Body of pancreas (tissue), 4 donors: ENCODE data around the gene B3GNT9. TPM values are rescaled to one million over a fixed set of nuclear protein-coding genes. Genes with fewer than 3 reads are reported as not detected.

Source experiments
- ATAC-seq: fragments of 150-250 bp; one replicate; pipeline ENCODE4 v1.9.1; 2016
- DNase-seq, 4 donors: peaks; one replicate each; pipeline ENCODE4 v3.0.0-alpha.2; 2019
- H3K27ac ChIP-seq, 4 donors: fragments of 200-600 bp; sonication (generic); 1 replicate in 3 of 4; 2 replicates in 1 of 4; pipeline versions ENCODE4 v1.5.1 to v1.6.1; 2016 to 2019; ENCODE audit warnings: mild to moderate bottlenecking in 1 of 4, mixed read lengths in 1 of 4, moderate library complexity in 1 of 4
- H3K27me3 ChIP-seq, 2 donors: fragments of 200-600 bp; sonication (generic); one replicate each; pipeline ENCODE4 v1.6.0; 2016; ENCODE audit warnings: mild to moderate bottlenecking in 1 of 2
- H3K36me3 ChIP-seq, 2 donors: fragments of 200-600 bp; sonication (generic); replicated peaks in 1 of 2; 2 replicates each; pipeline ENCODE4 v1.5.1; 2016; ENCODE audit warnings: low read depth in 2 of 2; ENCODE audit not compliant: insufficient read depth in 1 of 2
- H3K4me1 ChIP-seq: fragments of 200-600 bp; sonication (generic); one replicate; pipeline ENCODE4 v1.6.0; 2016
- H3K4me3 ChIP-seq, 2 donors: fragments of 200-600 bp; sonication (generic); 1 replicate in 1 of 2; 2 replicates in 1 of 2; pipeline ENCODE4 v1.5.1; 2016 to 2019
- H3K9me3 ChIP-seq, 3 donors: fragments of 200-600 bp; sonication (generic); 1 replicate in 2 of 3; 2 replicates in 1 of 3; pipeline ENCODE4 v1.5.1; 2016
- CTCF ChIP-seq, 7 experiments: fragments of 450-650 bp in 4 of 7; fragments of 200-600 bp in 3 of 7; sonication (generic) in 3 of 7; IDR thresholded peaks; one replicate each; pipeline ENCODE4 v1.5.1; 2016 to 2019; ENCODE audit warnings: antibody characterized with exemption in 7 of 7
- POLR2A ChIP-seq, 3 donors: fragments of 450-650 bp; IDR thresholded peaks; one replicate each; pipeline ENCODE4 v1.6.1; 2016; ENCODE audit warnings: antibody characterized with exemption in 3 of 3, mild to moderate bottlenecking in 2 of 3
- WGBS, 2 donors: methylation state at CpG; one replicate each; pipeline ENCODE4 v1.1.5; 2017; 5-methylcytosine and 5-hydroxymethylcytosine counted together
- intact Hi-C: fragments of 100-400 bp; cut with DNase I; formaldehyde crosslinking; loops from one replicate; pipeline ENCODE4 v1.15.1; 2023
- total RNA-seq, 2 donors: library from RNA; depleted of rRNA; stranded (reverse); fragments of >200 nt; gene quantifications; one replicate each; pipeline ENCODE4 v1.1.0, GENCODE V29; 2016

The B3GNT9 gene
- total RNA-seq, 2 donors from 2014 or later, result 8.3 to 9.9 TPM

DNA sequence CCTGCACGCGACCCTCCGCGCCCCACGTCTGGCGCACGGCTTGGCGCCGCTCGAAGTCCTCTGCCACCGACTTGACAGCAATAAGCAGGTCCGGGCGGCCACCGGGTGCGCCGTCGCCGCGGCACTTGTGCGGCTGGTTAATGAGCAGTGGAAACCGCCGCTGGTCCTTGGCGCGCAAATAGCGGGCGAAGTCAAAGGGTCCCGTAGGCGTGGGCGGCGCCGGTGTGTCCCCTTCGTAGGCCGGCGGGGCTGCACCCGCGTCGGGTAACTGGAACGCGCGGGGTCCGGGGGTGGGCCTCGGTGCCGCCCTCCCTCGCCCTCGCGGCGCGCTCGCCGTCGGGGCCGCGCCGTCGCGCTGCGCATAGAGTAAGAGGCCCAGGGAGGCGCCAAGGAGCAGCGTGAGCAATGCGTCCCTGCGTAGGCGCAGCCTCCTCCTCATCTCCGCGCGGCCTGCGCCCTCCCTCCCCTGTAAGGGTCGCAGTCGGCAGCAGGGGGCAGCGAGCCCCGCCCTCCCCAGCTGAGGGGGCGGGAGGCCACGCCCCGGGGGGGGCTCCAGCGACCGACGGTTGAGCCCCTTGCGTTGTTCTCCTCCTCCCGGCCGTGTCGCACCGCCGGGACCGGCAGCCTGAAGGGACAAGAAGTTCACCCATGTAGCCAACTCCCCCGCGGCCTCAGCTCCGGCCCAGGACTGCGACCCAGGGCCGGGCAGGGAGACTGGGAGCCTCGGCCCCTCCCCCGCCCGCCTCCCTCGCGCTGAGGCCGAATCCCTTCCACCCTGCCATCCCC lies 558 bp downstream of the B3GNT9 start:
- intact Hi-C loops, result loop anchor here (5.0 kb wide), 2 partner anchors 133 to 173 kb away; no protein-coding TSS in a partner anchor
- peaks cover 5 to 7% of the 10 kb centered on the region in 2 donors for H3K36me3 ChIP-seq
- H3K27ac ChIP-seq, result peak overlapping the region; percentile 17 to 61 (median 38)
- ATAC-seq (peak; percentile 29), DNase-seq (peak in 2 of 4 donors; percentile 28 to 37)
- H3K4me1 ChIP-seq, result peaks cover 23% of the 10 kb centered on the region
- WGBS, 2 donors, result 6% methylated on average over 91 of the region's 94 CpGs; no CpG with 5 or more reads in 1 of the 2 donors
- H3K4me3 ChIP-seq, result peak overlapping the region; percentile 14 to 31
- TF ChIP-seq POLR2A (IDR thresholded peaks at IDR 0.05) (peak in 1 of 3 donors; percentile 5), CTCF (IDR thresholded peaks at IDR 0.05) (peak in 1 of 7 experiments; percentile 1)
- no peaks in the 10 kb centered on the region for H3K27me3 ChIP-seq
- H3K9me3 ChIP-seq, result no peaks in the 10 kb centered on the region

- Histone ChIP-seq H3K27ac (no peak overlapping the region), H3K4me1 (peaks cover 18% of the 10 kb centered on the region), H3K9me3 (no peaks in the 10 kb centered on the region), H3K4me3 (no peak overlapping the region), H3K27me3 (no peaks in the 10 kb centered on the region), H3K36me3 (peaks cover 6 to 13% of the 10 kb centered on the region in 2 donors)
- ATAC-seq (no peak), DNase-seq (no peak)
- intact Hi-C loops, result loop anchor here (5.0 kb wide), 2 partner anchors 132 to 172 kb away; no protein-coding TSS in a partner anchor
- TF ChIP-seq POLR2A (IDR thresholded peaks at IDR 0.05) (no peak), CTCF (IDR thresholded peaks at IDR 0.05) (no peak)
- WGBS, 2 donors, result 54 to 82% methylated on average over 34 to 77 of the region's 77 CpGs
Measured at GRCh38 chr16:67149276-67150046, 1.3 kb downstream of the B3GNT9 start.

- TF ChIP-seq POLR2A (IDR thresholded peaks at IDR 0.05), result no peak
- Histone ChIP-seq H3K9me3 (no peaks in the 10 kb centered on the region), H3K27ac (no peak overlapping the region), H3K4me3 (no peak overlapping the region), H3K36me3 (peaks cover 6 to 19% of the 10 kb centered on the region in 2 donors), H3K27me3 (no peaks in the 10 kb centered on the region), H3K4me1 (peaks cover 18% of the 10 kb centered on the region)
- 84 to 88% methylated on average over 7 to 11 of the region's 11 CpGs for WGBS, 2 donors
- DNase-seq, result no peak
- intact Hi-C loops, result no loop called here
- no peak for ATAC-seq
Measured at GRCh38 chr16:67148656-67149275, 2.0 kb downstream of the B3GNT9 start.

DNA sequence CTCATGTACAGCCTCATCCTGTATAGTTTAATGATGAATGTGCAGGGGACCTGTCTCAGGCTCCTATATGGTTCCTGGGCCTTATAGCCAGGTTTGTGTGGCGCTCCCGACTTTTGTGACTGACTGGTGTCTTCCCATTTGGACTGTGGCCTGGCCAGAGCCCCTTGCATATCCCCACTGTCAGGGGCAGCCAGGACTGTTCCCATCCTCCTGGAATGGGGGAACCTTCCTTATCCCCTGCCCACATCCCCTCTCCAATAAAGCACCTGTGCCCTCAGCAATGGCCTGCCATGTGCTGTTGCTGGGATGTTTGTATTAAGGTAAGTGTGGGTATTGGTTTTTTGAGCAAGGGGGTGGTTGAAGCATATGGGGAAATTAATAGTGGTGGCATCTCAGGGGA lies 2.6 kb downstream of the B3GNT9 start:
- no peak for TF ChIP-seq POLR2A (IDR thresholded peaks at IDR 0.05)
- TF ChIP-seq CTCF (IDR thresholded peaks at IDR 0.05), result no peak
- DNase-seq, result no peak
- Histone ChIP-seq H3K4me1 (peaks cover 18% of the 10 kb centered on the region), H3K4me3 (no peak overlapping the region), H3K9me3 (no peaks in the 10 kb centered on the region), H3K27ac (no peak overlapping the region), H3K36me3 (peaks cover 6 to 22% of the 10 kb centered on the region in 2 donors), H3K27me3 (no peaks in the 10 kb centered on the region)
- intact Hi-C loops, result no loop called here
- ATAC-seq, result no peak
- 91% methylated on average over 2 of the region's 2 CpGs for WGBS, 2 donors
